ENCODE data around the gene FBLN2. TPM values are rescaled to one million over a fixed set of nuclear protein-coding genes. Genes with fewer than 3 reads are reported as not detected.

The FBLN2 gene
- total and polyA plus RNA-seq, 8 donors, result 27.5 to 96.6 (median 40.6) TPM

DNA sequence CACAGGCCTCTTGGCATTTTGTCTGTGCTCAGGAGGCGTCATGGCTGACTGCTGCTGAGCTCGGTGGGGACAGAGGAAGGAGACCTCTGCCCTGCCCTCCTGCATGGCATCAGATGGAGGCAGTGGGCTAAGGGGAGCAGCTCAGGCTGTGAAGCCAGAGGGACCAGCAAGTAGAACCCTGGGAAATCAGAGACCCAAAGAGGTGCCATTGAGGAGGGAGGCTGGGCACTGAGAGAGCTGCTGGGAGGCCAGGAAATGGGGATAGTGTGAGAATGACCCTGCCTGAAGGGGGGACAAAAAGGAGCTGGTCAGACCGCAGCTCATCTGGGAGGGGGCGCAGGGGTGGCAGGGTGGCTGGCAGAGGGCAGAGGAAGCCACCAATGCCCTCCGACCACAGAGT, 136.8 kb downstream of the FBLN2 start:
- Histone ChIP-seq H3K36me3 (no peaks in the 10 kb centered on the region), H3K4me3 (no peak overlapping the region), H3K27me3 (peaks cover 0 to 29% of the 10 kb centered on the region in 2 donors), H3K27ac (no peak overlapping the region), H3K4me1 (no peaks in the 10 kb centered on the region), H3K9me3 (no peaks in the 10 kb centered on the region)
- DNase-seq (no peak), ATAC-seq (no peak)
- intact Hi-C loops (cut with DNase I), result no loop called here
- no peak for TF ChIP-seq CTCF (IDR thresholded peaks at IDR 0.05)

- intact Hi-C loops (cut with DNase I), result no loop called here
- ATAC-seq (no peak), DNase-seq (no peak)
- Histone ChIP-seq H3K9me3 (no peaks in the 10 kb centered on the region), H3K27me3 (peaks cover 0 to 26% of the 10 kb centered on the region in 2 donors), H3K27ac (no peak overlapping the region), H3K4me1 (no peaks in the 10 kb centered on the region), H3K36me3 (no peaks in the 10 kb centered on the region), H3K4me3 (no peak overlapping the region)
- no peak for TF ChIP-seq CTCF (IDR thresholded peaks at IDR 0.05)
Observed at GRCh38 chr3:13686367-13687160, 137.6 kb downstream of the FBLN2 start.

- Histone ChIP-seq H3K4me3 (no peak overlapping the region), H3K27ac (no peak overlapping the region), H3K9me3 (no peaks in the 10 kb centered on the region), H3K4me1 (no peaks in the 10 kb centered on the region), H3K27me3 (peaks cover 0 to 23% of the 10 kb centered on the region in 2 donors), H3K36me3 (no peaks in the 10 kb centered on the region)
- TF ChIP-seq CTCF (IDR thresholded peaks at IDR 0.05), result no peak
- intact Hi-C loops (cut with DNase I), result no loop called here
- DNase-seq (peak in 3 of 4 donors; percentile 17 to 64 (median 43)), ATAC-seq (peak; percentile 86)
Observed at GRCh38 chr3:13687517-13687943, 138.6 kb downstream of the FBLN2 start.

Other genes with a start within 250 kb of the FBLN2 start
- gene NUP210, start 128.8 kb upstream of the FBLN2 start, total RNA-seq, result 10 to 100 TPM; 17.7 to 23.5 TPM
- 10 to 100 TPM; 16.0 to 19.7 (median 18.1) TPM for gene NUP210, start 128.8 kb upstream of the FBLN2 start, polyA plus RNA-seq (ENCODE audit: insufficient read length in 6 of 6)
- gene HDAC11, start 68.8 kb upstream of the FBLN2 start, total RNA-seq, result 10 to 100 TPM; 14.0 to 22.0 TPM
- 10 to 100 TPM; 17.8 to 21.7 (median 20.8) TPM for gene HDAC11, start 68.8 kb upstream of the FBLN2 start, polyA plus RNA-seq (ENCODE audit: insufficient read length in 6 of 6)

All from left lung (tissue), 10 donors.